Adrenal gland (tissue), 12 donors: ENCODE results near the gene MCOLN3. TPM values are rescaled to one million over a fixed set of nuclear protein-coding genes. Genes with fewer than 3 reads are reported as not detected.
A peak's percentile ranks its signal among the peaks of the same experiment; 100 is the strongest.

Experiments used
- DNase-seq, 7 donors: peaks; one replicate each; pipeline ENCODE4 v3.0.0-alpha.2; 2019 to 2020
- H3K27ac ChIP-seq, 5 donors: fragments of 200-600 bp; sonication (generic) in 4 of 5; 1 replicate in 3 of 5; 2 replicates in 2 of 5; pipeline versions ENCODE4 v1.5.1 to v1.8.0; 2016 to 2020; ENCODE audit warnings: mild to moderate bottlenecking in 1 of 5
- H3K27me3 ChIP-seq: fragments of 200-600 bp; 2 replicates; pipeline ENCODE4 v1.8.0; 2021
- H3K36me3 ChIP-seq, 2 donors: fragments of 200-600 bp; replicated peaks in 1 of 2; 1 replicate in 1 of 2; 2 replicates in 1 of 2; pipeline versions ENCODE4 v1.5.1 to v1.8.0; 2018 to 2022
- H3K4me1 ChIP-seq, 2 donors: fragments of 200-600 bp; replicated peaks in 1 of 2; 1 replicate in 1 of 2; 2 replicates in 1 of 2; pipeline versions ENCODE4 v1.5.1 to v1.8.0; 2018 to 2021
- H3K4me3 ChIP-seq, 4 donors: fragments of 200-600 bp; sonication (generic) in 3 of 4; one replicate each; pipeline ENCODE4 v1.5.1; 2016 to 2018
- H3K9me3 ChIP-seq, 3 donors: fragments of 200-600 bp; sonication (generic) in 1 of 3; replicated peaks in 1 of 3; 1 replicate in 2 of 3; 2 replicates in 1 of 3; pipeline versions ENCODE4 v1.5.1 to v1.8.0; 2016 to 2021
- CTCF ChIP-seq, 6 experiments: fragments of 450-650 bp in 4 of 6; fragments of 200-600 bp in 2 of 6; sonication (generic) in 1 of 6; IDR thresholded peaks; 1 replicate in 5 of 6; 2 replicates in 1 of 6; pipeline versions ENCODE4 v1.5.1 to v1.8.0; 2016 to 2021; ENCODE audit warnings: antibody characterized with exemption in 6 of 6, mild to moderate bottlenecking in 2 of 6, moderate library complexity in 1 of 6
- POLR2A ChIP-seq, 2 donors: fragments of 450-650 bp; IDR thresholded peaks; one replicate each; pipeline ENCODE4 v1.6.1; 2017; ENCODE audit warnings: antibody characterized with exemption in 2 of 2, mild to moderate bottlenecking in 2 of 2, moderate library complexity in 1 of 2
- WGBS, 4 donors: extraction: QIAGEN DNeasy Blood & Tissue Kit in 2 of 4; methylation state at CpG; one replicate each; pipeline versions ENCODE4 v1.1.5 to v1.1.7; 2013 to 2017; 5-methylcytosine and 5-hydroxymethylcytosine counted together
- intact Hi-C, 2 donors: fragments of 100-400 bp; cut with DNase I; formaldehyde crosslinking; loops; one replicate each; pipeline versions ENCODE4 v1.14.1 to v1.15.0; 2022 to 2023
- polyA plus RNA-seq, 3 donors: library from polyadenylated mRNA; stranded (reverse); fragments of 200-250 nt in 2 of 3; fragments of 350-450 nt in 1 of 3; fragmentation: Illumina TruSeq in 1 of 3; extraction: RNeasy Lipid Tissue Mini Kit (QIAGEN cat#74804) in 1 of 3; gene quantifications; one replicate each; pipeline ENCODE4 v1.2.3, GENCODE V29; 2013 to 2014
- total RNA-seq, 9 donors: library from RNA; depleted of rRNA in 4 of 9; stranded (reverse); fragments of >200 nt in 4 of 9; fragments of 120-200 nt in 1 of 9; fragmentation: NEBNext Ultra II Directional in 1 of 9; extraction: Animal tissue kit (Norgen Biotek cat#: 25700) in 1 of 9; gene quantifications; one replicate each; pipeline versions ENCODE4 v1.1.0 to v1.2.4, GENCODE V29; 2013 to 2023
- donor health status: healthy with polysubstance abuse.
- donor health status: Bipolar disorder and iron deficiency.
- donor health status: DM: yes; HTN: yes; CAD: no.
- donor health status: DM: no; HTN: no; CAD: no.
- donor health status: DM: no; HTN: no; CAD: no.
- donor health status: DM: yes; HTN: yes; CAD: no.

Gene MCOLN3
- total and polyA plus RNA-seq, 12 donors, result 0.94 to 183 (median 56.6) TPM

- H3K36me3 ChIP-seq, result no peaks in the 10 kb centered on the region
- no peaks in the 10 kb centered on the region for H3K4me1 ChIP-seq
- intact Hi-C loops, result no loop called here
- H3K27ac ChIP-seq, result no peak overlapping the region
- WGBS, 4 donors, result 30 to 48% (median 41%) methylated on average over 3 of the region's 3 CpGs
- no peaks in the 10 kb centered on the region for H3K27me3 ChIP-seq
- DNase-seq, result peak in 1 of 7 donors; percentile 17
- no peaks in the 10 kb centered on the region for H3K9me3 ChIP-seq
- H3K4me3 ChIP-seq, result no peak overlapping the region
- TF ChIP-seq POLR2A (IDR thresholded peaks at IDR 0.05) (no peak), CTCF (IDR thresholded peaks at IDR 0.05) (peak in 5 of 6 experiments; percentile 5 to 39 (median 30))
Measured at GRCh38 chr1:85078903-85079302, 30.6 kb upstream of the MCOLN3 start.

- H3K36me3 ChIP-seq, result no peaks in the 10 kb centered on the region
- DNase-seq, result no peak
- intact Hi-C loops, result no loop called here
- H3K4me1 ChIP-seq, result no peaks in the 10 kb centered on the region
- H3K27ac ChIP-seq, result no peak overlapping the region
- no peaks in the 10 kb centered on the region for H3K9me3 ChIP-seq
- TF ChIP-seq CTCF (IDR thresholded peaks at IDR 0.05), result no peak
- TF ChIP-seq POLR2A (IDR thresholded peaks at IDR 0.05), result no peak
- 93 to 94% (median 94%) methylated on average over 3 of the region's 3 CpGs for WGBS, 4 donors
- no peak overlapping the region for H3K4me3 ChIP-seq
- H3K27me3 ChIP-seq, result no peaks in the 10 kb centered on the region
Measured at GRCh38 chr1:85074365-85074964, 26.2 kb upstream of the MCOLN3 start.

- Histone ChIP-seq H3K4me3 (no peak overlapping the region), H3K4me1 (no peaks in the 10 kb centered on the region), H3K27me3 (no peaks in the 10 kb centered on the region), H3K9me3 (no peaks in the 10 kb centered on the region), H3K36me3 (no peaks in the 10 kb centered on the region), H3K27ac (peak overlapping the region in 1 of 5 donors; percentile 64)
- peak; percentile 31 to 69 (median 50) for DNase-seq
- no peak for TF ChIP-seq POLR2A (IDR thresholded peaks at IDR 0.05)
- no peak for TF ChIP-seq CTCF (IDR thresholded peaks at IDR 0.05)
- 61 to 72% (median 64%) methylated on average over 3 of the region's 3 CpGs for WGBS, 4 donors
- intact Hi-C loops, result no loop called here
Measured at GRCh38 chr1:85070972-85071492, 22.7 kb upstream of the MCOLN3 start.

- H3K4me1 ChIP-seq, result no peaks in the 10 kb centered on the region
- H3K36me3 ChIP-seq, result no peaks in the 10 kb centered on the region
- WGBS, 4 donors, result 89 to 96% (median 92%) methylated on average over 2 of the region's 2 CpGs
- DNase-seq, result no peak
- H3K27me3 ChIP-seq, result no peaks in the 10 kb centered on the region
- no peaks in the 10 kb centered on the region for H3K9me3 ChIP-seq
- H3K4me3 ChIP-seq, result no peak overlapping the region
- TF ChIP-seq CTCF (IDR thresholded peaks at IDR 0.05), result no peak
- no peak for TF ChIP-seq POLR2A (IDR thresholded peaks at IDR 0.05)
- H3K27ac ChIP-seq, result no peak overlapping the region
- intact Hi-C loops, result no loop called here
Measured at GRCh38 chr1:85068846-85069245, 20.5 kb upstream of the MCOLN3 start.
